HuH-7.5 (cell line): ENCODE measurements around the gene TP53I11.

Experiments used
- DNase-seq: peaks from one replicate; pipeline ENCODE4 v3.0.0; 2011; ENCODE audit warnings: low spot score

TP53I11 gene

DNA sequence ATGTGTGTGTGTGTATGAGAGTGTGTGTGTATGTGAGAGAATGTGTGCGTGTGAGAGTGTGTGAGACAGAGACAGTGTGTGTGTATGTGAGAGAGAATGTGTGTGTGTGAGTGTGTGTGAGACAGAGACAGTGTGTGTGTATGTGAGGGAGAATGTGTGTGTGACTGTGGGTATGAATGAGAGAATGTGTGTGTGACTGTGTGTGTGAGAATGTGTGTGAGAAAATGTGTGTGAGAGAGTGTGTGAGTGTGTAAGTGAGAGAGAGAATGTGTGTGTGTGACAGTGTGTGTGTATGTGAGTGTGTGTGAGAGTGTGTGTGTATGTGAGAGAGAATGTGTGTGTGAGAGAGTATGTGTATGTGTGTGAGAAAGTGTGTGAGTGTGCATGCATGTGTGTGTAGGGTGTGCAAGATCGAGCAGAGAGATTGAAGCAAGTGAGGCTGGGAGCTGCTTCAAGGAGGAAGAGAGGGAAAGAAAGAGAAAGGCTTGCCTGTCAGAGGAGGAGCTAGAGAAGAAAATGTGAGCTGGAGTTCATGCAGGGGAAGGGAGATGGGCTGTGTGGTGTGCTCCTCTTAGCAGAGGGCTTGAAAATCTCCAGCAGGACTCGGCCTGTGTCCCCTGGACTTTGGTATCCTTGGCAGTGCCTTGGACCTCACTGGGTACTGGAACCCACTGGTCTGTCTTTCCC is 27.7 kb upstream of the TP53I11 start:
- DNase-seq = no peak

- no peak for DNase-seq
These were observed 26.9 kb upstream of the TP53I11 start for GRCh38 chr11:44977493-44977984.

GRCh38 chr11:44976576-44976975 is 25.9 kb upstream of the TP53I11 start:
- no peak for DNase-seq

DNA sequence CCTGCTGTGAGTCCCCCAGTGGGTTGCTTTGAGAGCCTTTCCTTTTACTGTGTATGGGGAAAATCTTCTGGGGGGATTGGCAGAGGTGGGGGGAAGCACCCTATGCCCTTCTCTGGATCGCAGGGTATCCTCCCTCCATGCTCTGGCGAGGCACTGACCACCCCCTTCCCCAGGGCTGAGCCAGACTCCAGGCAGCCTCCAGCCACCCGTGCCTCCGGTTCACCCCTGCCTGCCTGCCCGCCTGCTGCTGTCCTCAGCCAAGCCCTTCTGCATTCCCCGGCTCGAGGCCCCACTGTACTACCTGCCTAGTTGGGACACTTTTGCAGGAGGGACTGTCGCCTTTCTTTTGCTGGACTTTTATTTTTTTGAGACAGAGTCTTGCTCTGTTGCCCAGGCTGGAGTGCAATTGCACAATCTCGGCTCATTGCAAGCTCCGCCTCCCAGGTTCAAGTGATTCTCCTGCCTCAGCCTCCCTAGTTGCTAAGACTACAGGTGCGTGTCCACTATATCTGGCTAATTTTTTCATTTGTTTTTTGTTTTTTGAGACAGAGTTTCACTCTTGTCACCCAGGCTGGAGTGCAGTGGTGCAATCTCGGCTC is 23.8 kb upstream of the TP53I11 start:
- no peak for DNase-seq

- DNase-seq = no peak
These were observed 23.1 kb upstream of the TP53I11 start for GRCh38 chr11:44973632-44974401.

- no peak for DNase-seq
These were observed 22.2 kb upstream of the TP53I11 start for GRCh38 chr11:44972746-44973435.

DNA sequence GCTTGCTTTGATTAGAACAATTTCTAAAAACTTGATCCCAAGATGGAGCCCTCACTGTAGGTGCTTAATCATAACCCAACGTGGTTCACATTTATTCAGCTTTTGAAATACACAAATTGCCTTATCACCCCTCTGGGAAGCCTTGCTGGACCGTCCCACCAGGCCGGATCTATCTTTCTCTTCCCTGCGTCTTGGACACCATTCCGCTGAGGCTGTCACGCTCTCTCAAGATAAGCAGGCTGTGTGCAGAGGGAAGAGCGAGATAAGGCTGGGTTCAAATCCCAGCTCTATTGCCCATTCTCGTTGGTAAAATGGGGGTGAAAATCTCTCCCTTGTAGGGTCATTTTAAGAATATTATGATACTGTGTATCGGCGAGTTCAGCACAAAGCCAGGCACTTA is 20.5 kb upstream of the TP53I11 start:
- DNase-seq = no peak

GRCh38 chr11:44970293-44970692 is 19.6 kb upstream of the TP53I11 start:
- no peak for DNase-seq

GRCh38 chr11:44969651-44970252 is 19.1 kb upstream of the TP53I11 start:
- no peak for DNase-seq

DNA sequence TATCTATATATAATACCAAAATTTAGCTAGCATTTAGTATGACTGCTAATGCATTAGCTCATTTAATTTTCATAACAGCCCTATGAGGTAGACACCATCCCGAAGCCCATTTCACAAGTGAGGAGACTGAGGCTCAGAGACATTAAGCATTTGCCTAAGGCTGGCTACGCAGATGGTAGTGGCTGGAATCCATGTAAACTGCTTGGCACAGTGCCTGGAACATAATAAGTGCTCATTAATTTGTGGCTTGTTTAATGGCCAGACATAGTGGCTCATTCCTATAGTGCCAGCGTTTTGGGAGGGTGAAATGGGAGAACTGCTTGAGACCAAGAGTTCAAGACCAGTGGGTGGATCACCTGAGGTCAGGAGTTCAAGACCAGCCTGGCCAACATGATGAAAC is 17.8 kb upstream of the TP53I11 start:
- DNase-seq = no peak

DNA sequence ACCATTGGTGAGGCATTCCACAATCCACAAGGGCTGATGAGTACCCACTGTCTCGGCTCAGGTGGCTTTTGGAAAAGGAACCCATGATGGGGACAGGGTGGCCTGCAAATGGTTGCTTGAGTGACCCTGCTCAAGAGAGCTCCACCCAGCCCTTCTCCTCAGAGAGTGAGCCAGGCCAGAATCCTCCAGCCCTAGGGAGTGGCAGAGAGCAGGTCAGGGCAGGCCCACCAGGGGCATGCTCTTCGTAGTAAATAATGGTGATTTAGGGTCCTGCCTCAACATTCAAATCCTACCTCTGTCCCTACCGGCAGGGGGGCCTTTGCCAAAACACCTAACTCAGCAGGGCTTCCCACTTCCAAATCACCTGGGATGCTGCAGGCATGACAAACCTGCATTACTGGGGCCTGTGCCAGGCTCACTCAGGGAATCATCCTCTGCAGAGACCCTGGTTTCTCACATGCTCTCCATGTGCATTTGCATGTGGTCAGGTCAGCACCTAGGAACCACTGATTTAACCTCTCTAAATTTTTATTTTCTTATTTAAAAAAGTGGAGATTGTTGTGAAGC is 17.3 kb upstream of the TP53I11 start:
- DNase-seq = no peak

DNA sequence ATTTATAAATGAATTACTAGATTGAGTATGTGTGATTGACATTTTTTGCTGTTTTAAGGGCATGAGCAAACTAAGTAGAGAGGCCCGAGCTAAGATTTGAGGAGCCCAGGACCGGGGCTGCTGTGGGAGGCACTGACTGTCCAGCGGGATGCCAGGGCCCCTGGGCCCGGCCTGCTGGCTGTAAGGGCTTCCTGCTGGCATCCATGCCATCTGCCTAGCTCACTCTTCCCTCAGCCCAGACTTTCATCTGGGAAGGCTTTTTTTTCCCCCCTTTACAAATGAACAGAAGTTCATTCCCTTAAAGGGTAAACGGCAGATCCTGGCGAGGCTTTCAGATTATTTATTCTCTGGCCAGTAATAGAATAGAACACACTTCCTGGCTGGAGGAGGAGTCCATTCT is 16.0 kb upstream of the TP53I11 start:
- DNase-seq = no peak

GRCh38 chr11:44964526-44965209 is 14.0 kb upstream of the TP53I11 start:
- DNase-seq = no peak

DNA sequence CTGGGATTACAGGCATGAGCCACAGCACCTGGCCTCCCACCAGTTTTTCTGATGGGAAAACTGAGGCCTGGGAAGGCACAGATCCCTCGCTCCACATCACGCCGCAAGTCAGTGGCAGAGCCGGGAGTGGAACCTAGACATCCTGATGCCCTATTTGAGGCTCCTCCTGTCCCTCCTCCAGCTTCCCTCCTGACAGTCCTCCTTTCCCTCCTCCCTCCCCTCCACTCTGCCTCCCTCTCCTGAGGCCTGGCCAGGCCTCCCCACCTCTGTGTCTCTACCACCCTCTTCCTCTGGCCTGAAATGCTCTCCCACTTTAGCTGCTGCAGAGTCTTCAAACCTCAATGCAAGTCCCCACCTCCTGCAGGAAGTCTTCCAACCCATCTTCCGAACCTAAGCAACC is 13.3 kb upstream of the TP53I11 start:
- DNase-seq = no peak

- no peak for DNase-seq
These were observed 12.5 kb upstream of the TP53I11 start for GRCh38 chr11:44963136-44963535.

- no peak for DNase-seq
These were observed 11.8 kb upstream of the TP53I11 start for GRCh38 chr11:44962464-44962863.

DNA sequence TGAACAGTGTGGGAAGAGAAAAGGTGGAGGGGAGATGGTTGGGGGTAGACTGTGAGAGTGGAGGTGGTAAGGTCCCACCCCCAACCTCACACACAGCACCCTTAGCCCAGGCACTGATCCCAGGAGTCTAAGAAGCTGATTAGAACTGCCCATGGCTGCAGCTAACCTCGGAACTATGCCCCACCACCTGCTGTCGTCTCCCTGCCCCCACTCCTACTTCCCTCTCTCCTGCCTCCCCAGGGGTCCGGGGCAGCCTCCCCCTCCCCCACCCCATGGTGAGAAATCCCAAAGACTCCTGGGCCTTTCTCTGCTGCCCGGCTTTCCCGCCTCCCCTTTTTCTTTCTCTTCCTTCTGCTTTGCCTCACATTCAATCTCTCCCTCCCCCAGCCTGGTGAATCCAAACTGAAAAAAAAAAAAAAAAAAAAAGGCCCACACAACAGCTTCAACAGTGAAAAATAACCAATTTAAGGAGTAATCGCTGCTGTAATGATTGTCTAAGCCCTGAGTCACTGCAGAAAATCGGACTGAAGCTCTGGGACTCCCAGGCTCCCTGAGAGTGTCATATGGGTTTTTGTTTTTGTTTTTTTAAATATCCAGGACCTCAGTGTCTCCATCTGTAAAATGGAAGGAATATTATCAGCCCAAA is 9.6 kb upstream of the TP53I11 start:
- DNase-seq = no peak

DNA sequence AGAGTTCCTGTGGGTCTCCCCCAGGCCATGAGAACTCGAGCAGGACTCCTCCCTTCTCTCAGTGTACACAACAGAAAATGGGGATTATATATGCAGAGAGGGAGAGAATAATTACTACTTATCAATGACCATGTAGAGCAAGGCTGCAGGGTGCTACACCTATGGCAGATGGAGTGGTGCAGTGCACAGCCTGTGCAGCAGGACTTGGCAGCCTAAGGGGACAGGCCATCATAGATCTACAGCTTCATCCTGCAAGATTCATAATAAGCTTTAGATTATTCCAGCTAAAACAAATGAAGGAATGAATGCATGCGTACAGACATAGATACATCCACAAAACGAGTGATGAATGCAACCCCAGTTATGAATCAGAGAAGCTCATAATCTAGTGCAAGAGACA is 8.4 kb upstream of the TP53I11 start:
- no peak for DNase-seq

DNA sequence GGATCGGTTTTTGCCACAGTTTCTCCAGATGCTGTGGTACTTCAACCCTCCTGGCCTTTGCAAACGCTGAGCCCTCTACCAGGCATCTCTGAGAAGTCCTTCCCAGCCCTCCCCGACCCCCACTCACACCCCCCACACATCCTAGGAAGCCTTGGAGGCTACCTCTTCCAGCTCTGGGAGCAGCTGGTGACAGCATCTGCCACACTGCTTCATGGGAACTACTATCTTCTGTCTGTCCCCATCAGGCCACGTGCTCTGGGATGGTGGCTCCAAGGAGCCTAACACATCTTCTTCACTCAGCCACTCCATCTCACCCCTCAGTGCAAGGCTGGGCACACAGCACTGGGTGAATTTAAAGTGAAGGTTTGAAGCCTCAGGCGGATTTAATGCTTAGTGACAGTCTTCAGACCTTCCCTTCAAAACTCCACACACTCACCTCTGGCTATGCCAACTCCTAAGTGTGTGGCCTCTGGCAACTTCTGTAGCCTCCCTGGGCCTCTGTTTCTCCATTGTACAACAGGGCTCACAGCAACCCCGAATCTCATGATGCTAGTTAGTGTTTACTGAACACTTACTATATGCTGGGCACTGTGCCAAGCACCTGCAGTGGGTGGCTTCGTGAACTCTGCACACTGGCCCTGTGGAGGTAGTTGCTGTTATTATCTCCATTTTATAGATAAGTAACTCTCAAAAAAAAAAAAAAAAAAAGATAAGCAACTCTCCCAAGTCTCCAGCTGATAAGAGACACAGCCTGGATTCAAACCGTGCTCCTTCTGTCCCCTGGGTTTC is 7.3 kb upstream of the TP53I11 start:
- no peak for DNase-seq

GRCh38 chr11:44957040-44957515 is 6.4 kb upstream of the TP53I11 start:
- DNase-seq = no peak
